Mammary epithelial cell (primary cell): ENCODE data around the gene KBTBD4.

Experiments used
- CTCF ChIP-seq, 2 donors: IDR thresholded peaks in 1 of 2; conservative IDR thresholded peaks in 1 of 2; 2 replicates each; pipeline ENCODE4 v1.5.1; 2011 to 2012; ENCODE audit warnings: inconsistent platforms in 2 of 2, low read length in 2 of 2, mild to moderate bottlenecking in 2 of 2, control low read depth in 1 of 2, low read depth in 1 of 2; ENCODE audit not compliant: insufficient read depth in 1 of 2; ENCODE audit errors: extremely low read depth in 1 of 2
- EZH2 ChIP-seq: IDR thresholded peaks from 2 replicates; pipeline ENCODE4 v1.6.1; 2012; ENCODE audit warnings: low read length, inconsistent platforms, borderline replicate concordance

GRCh38 chr11:47529951-47530350 lies 48.8 kb downstream of the KBTBD4 start:
- TF ChIP-seq CTCF (conservative IDR thresholded peaks at IDR 0.05 in 1 of 2, IDR thresholded peaks at IDR 0.05 in 1 of 2; ENCODE audit: extremely low read depth in 1 of 2, insufficient read depth in 1 of 2, low read depth in 1 of 2, low read length in 2 of 2), result no peak
- TF ChIP-seq EZH2, result no peak
